KMS-11 (cell line): ENCODE results near the gene GFI1.

Experiments
- H2AFZ ChIP-seq: fragments of 200-600 bp; sonication (generic); 2 replicates; pipeline ENCODE4 v1.6.1; 2016; ENCODE audit warnings: antibody characterized with exemption, mixed run types, low read depth
- H3K27ac ChIP-seq: fragments of 200-600 bp; sonication (generic); 2 replicates; pipeline ENCODE4 v1.6.1; 2016; ENCODE audit warnings: mild to moderate bottlenecking, mixed run types
- H3K27me3 ChIP-seq: fragments of 200-600 bp; sonication (generic); 2 replicates; pipeline ENCODE4 v1.6.1; 2017; ENCODE audit warnings: mild to moderate bottlenecking, low read depth, mixed run types, moderate library complexity; ENCODE audit not compliant: insufficient read depth
- H3K36me3 ChIP-seq: fragments of 200-600 bp; sonication (generic); 2 replicates; pipeline ENCODE4 v1.6.1; 2017; ENCODE audit warnings: mild to moderate bottlenecking, mixed run types; ENCODE audit not compliant: insufficient read depth
- H3K4me1 ChIP-seq: fragments of 200-600 bp; sonication (generic); 2 replicates; pipeline ENCODE4 v1.6.1; 2016; ENCODE audit warnings: mild to moderate bottlenecking, low read depth, mixed run types; ENCODE audit not compliant: poor library complexity, severe bottlenecking
- H3K4me2 ChIP-seq: fragments of 200-600 bp; sonication (generic); 2 replicates; pipeline ENCODE4 v1.7.0; 2016; ENCODE audit warnings: mild to moderate bottlenecking, mixed run types
- H3K4me3 ChIP-seq: fragments of 200-600 bp; sonication (generic); IDR thresholded peaks from 2 replicates; pipeline ENCODE4 v1.6.1; 2017; ENCODE audit warnings: low read depth, low read length, mixed read lengths; ENCODE audit not compliant: insufficient read depth
- H3K79me2 ChIP-seq: fragments of 200-600 bp; sonication (generic); 2 replicates; pipeline ENCODE4 v1.6.1; 2016; ENCODE audit warnings: low read depth, mixed run types; ENCODE audit not compliant: insufficient read depth
- H3K9ac ChIP-seq: fragments of 200-600 bp; sonication (generic); 2 replicates; pipeline ENCODE4 v1.6.1; 2016; ENCODE audit warnings: mild to moderate bottlenecking, mixed run types
- H4K20me1 ChIP-seq: fragments of 200-600 bp; sonication (generic); 2 replicates; pipeline ENCODE4 v1.6.1; 2016; ENCODE audit warnings: mild to moderate bottlenecking, mixed run types; ENCODE audit not compliant: insufficient read depth
- CTCF ChIP-seq: fragments of 200-600 bp; sonication (generic); conservative IDR thresholded peaks from 2 replicates; pipeline ENCODE4 v1.6.1; 2017; ENCODE audit warnings: low read depth, mild to moderate bottlenecking, antibody characterized with exemption, low read length, moderate library complexity, mixed read lengths

The GFI1 gene

GRCh38 chr1:92475029-92475428 is 11.7 kb downstream of the GFI1 start:
- H3K27ac ChIP-seq: no peak overlapping the region
- no peaks in the 10 kb centered on the region for H3K36me3 ChIP-seq
- H4K20me1 ChIP-seq: no peaks in the 10 kb centered on the region
- no peak for TF ChIP-seq CTCF
- H3K4me1 ChIP-seq: no peaks in the 10 kb centered on the region
- no peak overlapping the region for H3K9ac ChIP-seq
- no peak overlapping the region for H3K4me3 ChIP-seq
- no peak overlapping the region for H3K4me2 ChIP-seq
- no peaks in the 10 kb centered on the region for H3K27me3 ChIP-seq
- no peaks in the 10 kb centered on the region for H3K79me2 ChIP-seq
- no peak overlapping the region for H2AFZ ChIP-seq

GRCh38 chr1:92473781-92474495 is 12.8 kb downstream of the GFI1 start:
- no peaks in the 10 kb centered on the region for H3K4me1 ChIP-seq
- no peak overlapping the region for H3K4me2 ChIP-seq
- no peak overlapping the region for H3K27ac ChIP-seq

GRCh38 chr1:92470216-92470615 is 16.5 kb downstream of the GFI1 start:
- no peak for TF ChIP-seq CTCF
- Histone ChIP-seq H3K79me2 (no peaks in the 10 kb centered on the region), H3K36me3 (no peaks in the 10 kb centered on the region), H3K4me2 (no peak overlapping the region), H2AFZ (no peak overlapping the region), H3K27me3 (no peaks in the 10 kb centered on the region), H3K9ac (no peak overlapping the region), H3K4me1 (no peaks in the 10 kb centered on the region), H3K4me3 (no peak overlapping the region), H3K27ac (no peak overlapping the region), H4K20me1 (no peaks in the 10 kb centered on the region)

More at GRCh38 chr1:92473781-92474495, 12.8 kb downstream of the GFI1 start:
- H2AFZ ChIP-seq: no peak overlapping the region
- H3K9ac ChIP-seq: no peak overlapping the region
- H3K27me3 ChIP-seq: no peaks in the 10 kb centered on the region
- H3K36me3 ChIP-seq: no peaks in the 10 kb centered on the region
- TF ChIP-seq CTCF: no peak
- no peaks in the 10 kb centered on the region for H4K20me1 ChIP-seq
- no peak overlapping the region for H3K4me3 ChIP-seq
- no peaks in the 10 kb centered on the region for H3K79me2 ChIP-seq

- no peak overlapping the region for H3K27ac ChIP-seq
- H3K4me1 ChIP-seq: peaks cover 14% of the 10 kb centered on the region
- H3K79me2 ChIP-seq: no peaks in the 10 kb centered on the region
- no peak for TF ChIP-seq CTCF
- no peak overlapping the region for H2AFZ ChIP-seq
- H3K36me3 ChIP-seq: no peaks in the 10 kb centered on the region
- no peaks in the 10 kb centered on the region for H4K20me1 ChIP-seq
- H3K4me3 ChIP-seq: no peak overlapping the region
- no peak overlapping the region for H3K4me2 ChIP-seq
- H3K9ac ChIP-seq: no peak overlapping the region
- no peaks in the 10 kb centered on the region for H3K27me3 ChIP-seq
Observed at GRCh38 chr1:92466683-92467352, 19.9 kb downstream of the GFI1 start.
